SK-N-SH (cell line): ENCODE data around the gene OXCT1.

Experiments
- CTCF ChIP-seq: fragments of 200-600 bp; sonication (generic); IDR thresholded peaks from 2 replicates; pipeline ENCODE4 v1.6.1; 2017; ENCODE audit warnings: antibody characterized with exemption, mild to moderate bottlenecking, moderate library complexity
- EP300 ChIP-seq, 2 experiments: IDR thresholded peaks; 2 replicates each; pipeline versions ENCODE4 v1.4.0 to v1.6.1; 2012; ENCODE audit warnings: borderline replicate concordance in 1 of 2, low read depth in 1 of 2, low read length in 1 of 2
- EZH2phosphoT487 ChIP-seq: fragments of 200-600 bp; sonication (generic); IDR thresholded peaks from 2 replicates; pipeline ENCODE4 v1.6.1; 2017; ENCODE audit warnings: low read depth, mixed run types, mild to moderate bottlenecking, antibody characterized with exemption, moderate library complexity, borderline replicate concordance
- MXI1 ChIP-seq: IDR thresholded peaks from 2 replicates; pipeline ENCODE4 v1.6.1; 2012; ENCODE audit warnings: mild to moderate bottlenecking, low read depth, low read length, improper control_type of control experiment
- POLR2AphosphoS5 ChIP-seq: IDR thresholded peaks from 2 replicates; pipeline ENCODE4 v1.6.1; 2012; ENCODE audit warnings: low read depth, low read length
- RCOR1 ChIP-seq: fragments of 150-350 bp; IDR thresholded peaks from 2 replicates; pipeline ENCODE4 v1.6.1; 2017; ENCODE audit warnings: antibody characterized with exemption, low read length
- RFX5 ChIP-seq: IDR thresholded peaks from 2 replicates; pipeline ENCODE4 v1.6.1; 2012; ENCODE audit warnings: mild to moderate bottlenecking, improper control_type of control experiment, low read length
- RXRA ChIP-seq: IDR thresholded peaks from 2 replicates; pipeline ENCODE4 v1.4.0; 2012; ENCODE audit warnings: low read depth, mild to moderate bottlenecking, borderline replicate concordance
- USF1 ChIP-seq: IDR thresholded peaks from 2 replicates; pipeline ENCODE4 v1.4.0; 2012; ENCODE audit warnings: low read depth, borderline replicate concordance
- ZBTB33 ChIP-seq: IDR thresholded peaks from 2 replicates; pipeline ENCODE4 v1.4.0; 2012; ENCODE audit warnings: low read depth, borderline replicate concordance
- TF ChIP-seq, protein P1 (sequence below): IDR thresholded peaks from 2 replicates; pipeline ENCODE4 v1.6.1; 2012; ENCODE audit warnings: mild to moderate bottlenecking, low read depth, low read length, moderate library complexity
- TF ChIP-seq, protein P2 (sequence below): fragments of 150-350 bp; IDR thresholded peaks from 2 replicates; pipeline ENCODE4 v1.6.1; 2016; ENCODE audit warnings: mild to moderate bottlenecking, low read depth, low read length

- TF ChIP-seq ZBTB33 (no peak), CTCF (no peak), RFX5 (no peak), MXI1 (no peak), EP300 (IDR thresholded peaks at IDR 0.05; ENCODE audit: borderline replicate concordance in 1 of 2, low read depth in 1 of 2, low read length in 1 of 2) (no peak), POLR2AphosphoS5 (no peak), USF1 (no peak), RXRA (no peak), EZH2phosphoT487 (no peak), RCOR1 (no peak)
- TF ChIP-seq, protein P1, sequence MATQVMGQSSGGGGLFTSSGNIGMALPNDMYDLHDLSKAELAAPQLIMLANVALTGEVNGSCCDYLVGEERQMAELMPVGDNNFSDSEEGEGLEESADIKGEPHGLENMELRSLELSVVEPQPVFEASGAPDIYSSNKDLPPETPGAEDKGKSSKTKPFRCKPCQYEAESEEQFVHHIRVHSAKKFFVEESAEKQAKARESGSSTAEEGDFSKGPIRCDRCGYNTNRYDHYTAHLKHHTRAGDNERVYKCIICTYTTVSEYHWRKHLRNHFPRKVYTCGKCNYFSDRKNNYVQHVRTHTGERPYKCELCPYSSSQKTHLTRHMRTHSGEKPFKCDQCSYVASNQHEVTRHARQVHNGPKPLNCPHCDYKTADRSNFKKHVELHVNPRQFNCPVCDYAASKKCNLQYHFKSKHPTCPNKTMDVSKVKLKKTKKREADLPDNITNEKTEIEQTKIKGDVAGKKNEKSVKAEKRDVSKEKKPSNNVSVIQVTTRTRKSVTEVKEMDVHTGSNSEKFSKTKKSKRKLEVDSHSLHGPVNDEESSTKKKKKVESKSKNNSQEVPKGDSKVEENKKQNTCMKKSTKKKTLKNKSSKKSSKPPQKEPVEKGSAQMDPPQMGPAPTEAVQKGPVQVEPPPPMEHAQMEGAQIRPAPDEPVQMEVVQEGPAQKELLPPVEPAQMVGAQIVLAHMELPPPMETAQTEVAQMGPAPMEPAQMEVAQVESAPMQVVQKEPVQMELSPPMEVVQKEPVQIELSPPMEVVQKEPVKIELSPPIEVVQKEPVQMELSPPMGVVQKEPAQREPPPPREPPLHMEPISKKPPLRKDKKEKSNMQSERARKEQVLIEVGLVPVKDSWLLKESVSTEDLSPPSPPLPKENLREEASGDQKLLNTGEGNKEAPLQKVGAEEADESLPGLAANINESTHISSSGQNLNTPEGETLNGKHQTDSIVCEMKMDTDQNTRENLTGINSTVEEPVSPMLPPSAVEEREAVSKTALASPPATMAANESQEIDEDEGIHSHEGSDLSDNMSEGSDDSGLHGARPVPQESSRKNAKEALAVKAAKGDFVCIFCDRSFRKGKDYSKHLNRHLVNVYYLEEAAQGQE, result no peak
- TF ChIP-seq, protein P2, sequence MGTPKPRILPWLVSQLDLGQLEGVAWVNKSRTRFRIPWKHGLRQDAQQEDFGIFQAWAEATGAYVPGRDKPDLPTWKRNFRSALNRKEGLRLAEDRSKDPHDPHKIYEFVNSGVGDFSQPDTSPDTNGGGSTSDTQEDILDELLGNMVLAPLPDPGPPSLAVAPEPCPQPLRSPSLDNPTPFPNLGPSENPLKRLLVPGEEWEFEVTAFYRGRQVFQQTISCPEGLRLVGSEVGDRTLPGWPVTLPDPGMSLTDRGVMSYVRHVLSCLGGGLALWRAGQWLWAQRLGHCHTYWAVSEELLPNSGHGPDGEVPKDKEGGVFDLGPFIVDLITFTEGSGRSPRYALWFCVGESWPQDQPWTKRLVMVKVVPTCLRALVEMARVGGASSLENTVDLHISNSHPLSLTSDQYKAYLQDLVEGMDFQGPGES, result no peak
Measured at GRCh38 chr5:41735213-41735612, 135.0 kb downstream of the OXCT1 start.
